GM19324 (cell line): ENCODE data around the gene B4GALT3.
A peak's percentile ranks its signal among the peaks of the same experiment; 100 is the strongest.

Source experiments
- ATAC-seq: cut with Tn5 transposase; IDR thresholded peaks from one replicate; pipeline ENCODE4 v1.9.1; 2021; ENCODE audit warnings: mild to moderate bottlenecking, moderate library complexity; ENCODE audit not compliant: unreplicated experiment, low FRiP score

The B4GALT3 gene

GRCh38 chr1:161164901-161165610 lies 12.3 kb downstream of the B4GALT3 start:
- no peak for ATAC-seq

DNA sequence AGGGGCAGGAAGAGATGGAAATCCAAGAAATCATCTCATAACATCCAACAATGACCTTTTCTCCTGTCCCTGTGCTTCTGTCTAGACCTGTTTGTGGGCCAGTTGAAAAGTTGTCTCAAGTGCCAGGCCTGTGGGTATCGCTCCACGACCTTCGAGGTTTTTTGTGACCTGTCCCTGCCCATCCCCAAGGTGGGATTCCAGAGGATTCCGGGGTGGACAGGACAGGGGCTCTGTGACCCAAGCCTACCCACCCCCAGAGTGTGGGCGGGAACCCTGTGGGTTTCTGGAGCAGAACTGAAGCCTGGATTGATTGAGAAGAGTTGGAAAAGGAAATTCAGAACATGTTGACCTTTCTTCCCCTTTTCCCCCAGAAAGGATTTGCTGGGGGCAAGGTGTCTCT lies 13.5 kb downstream of the B4GALT3 start:
- no peak for ATAC-seq

- ATAC-seq: no peak
Observed at GRCh38 chr1:161162806-161163205, 14.5 kb downstream of the B4GALT3 start.

DNA sequence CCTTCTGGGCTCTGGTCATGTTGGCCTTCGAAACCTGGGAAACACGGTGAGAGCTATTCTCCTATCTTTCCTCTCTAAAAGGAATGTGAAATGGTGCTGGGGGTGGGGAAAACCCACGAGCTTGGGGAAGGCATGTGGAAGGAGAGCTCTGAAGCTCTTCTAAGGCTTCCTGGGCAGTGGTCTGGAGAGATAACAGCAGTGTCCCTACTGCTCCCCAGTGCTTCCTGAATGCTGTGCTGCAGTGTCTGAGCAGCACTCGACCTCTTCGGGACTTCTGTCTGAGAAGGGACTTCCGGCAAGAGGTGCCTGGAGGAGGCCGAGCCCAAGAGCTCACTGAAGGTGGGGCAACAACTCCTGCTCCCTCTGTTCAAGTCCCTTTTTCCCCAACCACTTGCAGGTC lies 15.3 kb downstream of the B4GALT3 start:
- no peak for ATAC-seq

DNA sequence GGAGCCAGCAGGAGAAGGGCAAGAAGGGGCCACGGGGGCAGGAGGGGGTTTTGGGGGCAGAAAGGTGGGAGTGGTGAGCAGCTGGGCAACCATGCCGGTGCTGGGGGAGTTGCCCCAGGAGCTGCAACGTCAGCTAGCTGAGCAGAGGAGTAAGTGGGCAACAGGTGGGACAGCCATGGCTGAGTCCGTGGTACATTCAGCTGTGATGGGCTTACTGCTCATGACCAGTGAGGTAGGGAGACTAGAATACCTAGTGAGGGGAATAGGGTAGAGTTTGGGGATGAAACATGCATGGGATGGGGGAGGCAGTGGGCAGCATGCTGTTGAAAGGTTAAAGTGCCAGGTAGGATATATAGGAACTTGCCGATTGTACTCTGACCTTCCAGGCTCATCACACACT lies 15.7 kb downstream of the B4GALT3 start:
- ATAC-seq: no peak

DNA sequence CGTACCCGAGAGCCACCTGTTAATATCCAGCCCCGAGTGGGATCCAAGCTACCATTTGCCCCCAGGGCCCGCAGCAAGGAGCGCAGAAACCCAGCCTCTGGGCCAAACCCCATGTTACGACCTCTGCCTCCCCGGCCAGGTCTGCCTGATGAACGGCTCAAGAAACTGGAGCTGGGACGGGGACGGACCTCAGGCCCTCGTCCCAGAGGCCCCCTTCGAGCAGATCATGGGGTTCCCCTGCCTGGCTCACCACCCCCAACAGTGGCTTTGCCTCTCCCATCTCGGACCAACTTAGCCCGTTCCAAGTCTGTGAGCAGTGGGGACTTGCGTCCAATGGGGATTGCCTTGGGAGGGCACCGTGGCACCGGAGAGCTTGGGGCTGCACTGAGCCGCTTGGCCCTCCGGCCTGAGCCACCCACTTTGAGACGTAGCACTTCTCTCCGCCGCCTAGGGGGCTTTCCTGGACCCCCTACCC lies 16.6 kb downstream of the B4GALT3 start:
- no peak for ATAC-seq

DNA sequence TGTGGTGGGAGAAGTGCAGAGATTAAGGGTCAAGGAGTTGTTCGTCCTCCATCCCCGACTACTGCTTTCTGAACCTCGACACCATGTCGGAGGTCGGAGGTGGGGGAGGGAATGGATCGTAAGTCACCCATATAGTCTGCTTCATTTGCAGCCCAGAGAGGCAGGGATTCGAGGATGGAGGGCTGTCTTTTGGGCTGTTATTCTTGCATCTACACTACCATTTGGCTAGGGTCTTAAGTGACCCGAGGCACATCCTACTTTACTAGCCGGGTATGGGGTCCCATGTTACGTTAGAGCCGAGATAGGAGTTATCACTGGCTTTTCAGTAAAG lies 17.4 kb downstream of the B4GALT3 start:
- no peak for ATAC-seq

DNA sequence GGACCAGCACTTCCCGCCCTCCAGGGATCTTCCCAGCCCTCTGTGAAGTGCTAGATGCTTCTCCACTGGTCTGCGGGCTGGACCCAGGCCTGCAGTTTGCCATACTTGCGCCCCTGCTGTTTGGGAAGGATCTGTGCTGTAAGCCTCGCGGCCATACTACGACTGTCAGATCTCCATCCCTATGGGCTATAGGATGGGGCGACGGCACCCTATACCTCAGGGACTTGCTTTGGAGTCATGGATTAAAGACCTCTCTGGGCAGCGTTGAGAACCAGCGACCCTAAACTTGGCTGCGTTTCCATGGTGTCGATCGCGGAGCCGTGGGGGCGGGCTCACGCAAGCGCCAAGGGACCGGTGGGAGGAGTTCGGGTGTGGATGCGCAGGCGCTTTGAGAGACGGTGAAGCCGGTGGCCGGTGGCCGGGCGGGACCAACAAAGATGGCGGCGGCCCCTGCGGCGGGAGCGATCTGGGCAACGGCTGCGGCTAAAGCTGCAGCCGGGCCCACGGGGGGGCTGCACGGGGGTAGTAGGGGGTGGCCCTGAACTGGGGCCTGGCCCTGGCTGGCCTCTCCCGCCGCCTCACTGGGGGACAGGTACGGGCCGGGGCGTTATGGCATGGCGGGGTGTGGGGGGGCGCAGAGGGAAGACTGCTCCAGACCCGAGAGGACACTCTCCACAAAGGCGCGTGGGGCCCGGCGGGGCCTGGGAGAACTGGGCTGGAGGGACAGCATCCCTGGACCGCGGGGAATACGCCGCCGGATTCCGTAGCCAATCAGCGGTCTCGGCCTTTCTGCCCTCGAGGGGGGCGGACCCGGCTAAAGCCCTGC lies 18.0 kb downstream of the B4GALT3 start, which contains the start of gene USP21:
Gene USP21, plus strand, starts transcription at position 414 of the 826 bp plus-strand sequence. CDS start 1,141 bp downstream, outside the sequence.
- peak; percentile 86 for ATAC-seq

DNA sequence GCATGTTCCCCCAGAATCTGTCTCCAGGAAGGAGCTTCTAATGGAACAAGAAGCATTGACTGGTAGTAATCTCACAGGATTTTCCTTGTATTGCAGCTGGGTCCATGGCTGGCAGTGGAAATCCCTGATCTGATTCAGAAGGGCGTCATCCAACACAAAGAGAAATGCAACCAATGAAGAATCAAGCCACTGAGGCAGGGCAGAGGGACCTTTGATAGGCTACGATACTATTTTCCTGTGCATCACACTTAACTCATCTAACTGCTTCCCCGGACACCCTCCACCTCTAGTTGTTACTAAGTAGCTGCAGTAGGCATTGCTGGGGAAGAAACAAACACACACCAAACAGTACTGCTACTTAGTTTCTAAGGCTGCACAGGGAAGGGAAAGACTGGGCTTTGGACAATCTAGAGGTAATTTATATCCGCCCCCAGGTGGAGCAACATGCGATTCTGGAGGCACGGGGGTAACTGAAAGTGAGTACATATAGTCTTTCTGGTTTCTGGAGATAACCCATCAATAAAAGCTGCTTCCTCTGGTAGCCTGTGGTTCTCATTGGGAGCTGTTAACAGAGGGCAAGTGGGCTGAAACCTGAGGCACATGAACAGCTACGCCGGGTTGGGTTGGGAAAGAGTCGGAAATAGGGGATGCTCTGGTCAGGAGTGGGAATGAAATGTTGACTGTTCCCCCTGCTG lies 18.8 kb downstream of the B4GALT3 start:
- no peak for ATAC-seq

- no peak for ATAC-seq
Observed at GRCh38 chr1:161157867-161158266, 19.4 kb downstream of the B4GALT3 start.

GRCh38 chr1:161153682-161154337 lies 23.5 kb downstream of the B4GALT3 start, which contains the start of gene UFC1:
Gene UFC1 (plus strand): TSS chr1:161153978. CDS start chr1:161153998, 20 bp downstream.
- ATAC-seq: peak; percentile 83

DNA sequence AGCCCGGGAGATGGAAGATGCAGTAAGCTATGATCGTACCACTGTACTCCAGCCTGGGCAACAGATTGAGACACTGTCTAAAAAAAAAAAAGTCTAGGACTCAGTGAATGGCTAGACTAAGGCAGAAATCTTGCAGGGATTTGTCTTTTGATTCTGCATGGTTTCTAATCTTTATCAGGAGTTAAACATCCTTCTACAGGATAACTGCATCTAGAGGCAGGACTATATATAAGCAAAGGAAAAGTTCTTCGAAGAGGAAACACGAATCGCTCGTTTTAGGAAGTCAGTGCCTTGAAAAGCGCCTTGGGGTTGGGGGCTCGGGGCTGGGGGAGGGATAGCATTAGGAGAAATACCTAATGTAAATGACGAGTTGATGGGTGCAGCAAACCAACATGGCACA lies 24.1 kb downstream of the B4GALT3 start:
- ATAC-seq: no peak

- ATAC-seq: no peak
Observed at GRCh38 chr1:161145832-161146231, 31.5 kb downstream of the B4GALT3 start.

DNA sequence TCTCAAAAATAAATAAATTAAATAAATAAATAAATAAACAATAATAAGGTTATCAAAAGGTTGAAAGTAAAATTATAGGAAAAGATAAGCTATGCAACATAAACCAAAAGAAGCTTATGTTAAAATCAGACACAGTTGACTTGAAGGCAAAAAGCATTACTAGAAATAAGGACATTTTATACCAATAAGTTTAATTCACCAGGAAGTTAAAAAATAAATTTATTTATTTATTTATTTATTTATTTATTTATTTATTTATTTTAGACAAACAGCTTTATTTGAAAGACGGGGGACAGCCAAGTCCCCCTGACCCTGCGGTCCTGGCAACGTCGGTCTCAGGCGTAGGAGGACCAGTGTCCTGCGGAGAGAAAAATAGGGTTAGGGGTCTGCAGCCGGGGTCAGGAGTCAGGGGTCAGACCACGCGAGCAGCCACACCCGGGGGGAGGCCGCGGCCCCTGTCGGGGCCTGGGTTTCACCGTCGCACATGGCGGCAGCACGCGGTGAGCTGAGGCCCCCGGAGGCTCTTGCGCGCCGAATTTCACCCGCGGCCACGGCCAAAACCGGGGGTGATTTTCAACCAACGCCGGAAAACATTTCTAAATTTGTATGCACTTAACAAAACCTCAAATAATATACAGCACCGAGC lies 36.4 kb downstream of the B4GALT3 start:
- no peak for ATAC-seq

- ATAC-seq: no peak
Observed at GRCh38 chr1:161139766-161140165, 37.5 kb downstream of the B4GALT3 start.

GRCh38 chr1:161138431-161138830 lies 38.9 kb downstream of the B4GALT3 start:
- no peak for ATAC-seq

GRCh38 chr1:161137881-161138280 lies 39.4 kb downstream of the B4GALT3 start:
- no peak for ATAC-seq

DNA sequence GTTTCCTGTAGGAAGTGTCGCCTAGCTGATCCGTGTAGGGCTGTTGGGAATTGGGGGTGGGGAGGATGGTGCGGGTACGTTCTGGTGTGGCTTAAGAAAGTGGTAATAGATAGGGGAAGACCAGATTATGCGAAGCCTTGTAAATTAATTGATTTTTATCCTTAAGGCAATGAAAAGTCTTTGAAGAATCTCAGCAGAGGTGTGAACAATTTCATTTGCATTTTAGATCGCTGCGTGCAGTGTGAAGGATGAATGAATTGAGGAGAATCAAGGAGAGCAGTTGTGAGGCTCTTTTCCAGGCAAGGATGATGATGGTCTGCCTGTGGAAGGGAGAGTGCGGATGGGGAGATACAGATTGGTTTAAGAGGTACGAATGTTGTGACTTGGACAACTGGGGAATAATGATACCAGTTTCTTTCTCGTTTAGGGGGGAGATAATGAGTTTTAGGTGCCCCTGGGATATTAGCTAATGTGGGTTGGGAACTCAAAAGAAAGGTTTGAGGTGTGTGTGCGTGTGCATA lies 44.0 kb downstream of the B4GALT3 start:
- no peak for ATAC-seq

GRCh38 chr1:161132410-161133219 lies 44.7 kb downstream of the B4GALT3 start, which contains the start of gene DEDD:
Gene DEDD (minus strand): TSS chr1:161132667. CDS start chr1:161124462, 8,205 bp downstream.
- peak; percentile 94 for ATAC-seq
